Activated naive CD8-positive, alpha-beta T cell treated with anti-CD3 and anti-CD28 coated beads, Interleukin-2, amount 10 ng/mL, durations not matched to agents 7 days and 5 days (primary cell): ENCODE data around the gene TNIK. TPM values are rescaled to one million over a fixed set of nuclear protein-coding genes. Genes with fewer than 3 reads are reported as not detected.
A peak's percentile ranks its signal among the peaks of the same experiment; 100 is the strongest.
"Not testable (repeated sequence)": the region's sequence is repeated elsewhere in the genome, so short reads cannot be mapped to it uniquely, and the experiment has no call there.

Experiments
- ATAC-seq: fragments of 150-1000 bp; cut with Tn5 transposase; one replicate; pipeline ENCODE4 v1.10.0; 2021; ENCODE audit warnings: low read depth, moderate library complexity
- POLR2A ChIA-PET: fragments of 350-600 bp; sonication (Branson Sonifier 250); formaldehyde crosslinking; loops from one replicate; lab custom pipeline; 2021; ENCODE audit warnings: antibody characterized with exemption; lab: Charles Lee
- DNase-seq: peaks from one replicate; pipeline ENCODE4 v3.0.0; 2021
- H3K27ac Mint-ChIP-seq: one replicate; pipeline ENCODE4 v1.8.0; 2022; ENCODE audit warnings: mild to moderate bottlenecking, mixed read lengths
- H3K27me3 Mint-ChIP-seq: one replicate; pipeline ENCODE4 v1.8.0; 2022; ENCODE audit warnings: mild to moderate bottlenecking, moderate library complexity, mixed read lengths
- H3K36me3 Mint-ChIP-seq: one replicate; pipeline ENCODE4 v1.8.0; 2021; ENCODE audit warnings: mild to moderate bottlenecking, mixed read lengths
- H3K4me1 Mint-ChIP-seq: one replicate; pipeline ENCODE4 v1.8.0; 2021; ENCODE audit warnings: mixed read lengths
- H3K4me3 Mint-ChIP-seq: one replicate; pipeline ENCODE4 v1.8.0; 2022; ENCODE audit warnings: mild to moderate bottlenecking, moderate library complexity, mixed read lengths
- H3K9me3 Mint-ChIP-seq: one replicate; pipeline ENCODE4 v1.8.0; 2021; ENCODE audit warnings: mixed read lengths
- total RNA-seq, 2 experiments: library from RNA; stranded (reverse); gene quantifications; one replicate each; pipeline ENCODE4 v1.2.3, GENCODE V29; 2021

TNIK gene
- total RNA-seq, 2 experiments from 2014 or later, result 47.6 to 52.7 TPM

GRCh38 chr3:171435143-171435542 is 25.1 kb downstream of the TNIK start:
- Mint-ChIP-seq H3K27me3 (no peaks in the 10 kb centered on the region), H3K36me3 (peaks cover 6% of the 10 kb centered on the region), H3K4me1 (peaks cover 23% of the 10 kb centered on the region), H3K9me3 (no peaks in the 10 kb centered on the region), H3K4me3 (no peak overlapping the region), H3K27ac (no peak overlapping the region)
- DNase-seq, result no peak
- ATAC-seq, result no peak
- POLR2A ChIA-PET, result no interaction called here

GRCh38 chr3:171432548-171432947 is 27.7 kb downstream of the TNIK start:
- no peak overlapping the region for H3K27ac Mint-ChIP-seq
- peaks cover 1% of the 10 kb centered on the region for H3K36me3 Mint-ChIP-seq
- DNase-seq (no peak), ATAC-seq (no peak)
- no peak overlapping the region for H3K4me3 Mint-ChIP-seq
- no peaks in the 10 kb centered on the region for H3K27me3 Mint-ChIP-seq
- POLR2A ChIA-PET, result no interaction called here
- H3K4me1 Mint-ChIP-seq, result peaks cover 12% of the 10 kb centered on the region
- no peaks in the 10 kb centered on the region for H3K9me3 Mint-ChIP-seq

- no peak for DNase-seq
- peaks cover 3% of the 10 kb centered on the region for H3K36me3 Mint-ChIP-seq
- H3K27ac Mint-ChIP-seq, result no peak overlapping the region
- no peak for ATAC-seq
- H3K4me3 Mint-ChIP-seq, result no peak overlapping the region
- POLR2A ChIA-PET, result no interaction called here
- no peaks in the 10 kb centered on the region for H3K27me3 Mint-ChIP-seq
- H3K4me1 Mint-ChIP-seq, result peaks cover 8% of the 10 kb centered on the region
- H3K9me3 Mint-ChIP-seq, result peaks cover 2% of the 10 kb centered on the region
Measured at GRCh38 chr3:171431550-171431949, 28.7 kb downstream of the TNIK start.

- peaks cover 2% of the 10 kb centered on the region for H3K4me1 Mint-ChIP-seq
- H3K27ac Mint-ChIP-seq, result no peak overlapping the region
- no peaks in the 10 kb centered on the region for H3K27me3 Mint-ChIP-seq
- peaks cover 8% of the 10 kb centered on the region for H3K36me3 Mint-ChIP-seq
- no peak for DNase-seq
- no peak overlapping the region for H3K4me3 Mint-ChIP-seq
- POLR2A ChIA-PET, result no interaction called here
- H3K9me3 Mint-ChIP-seq, result peaks cover 2% of the 10 kb centered on the region
- no peak for ATAC-seq
Measured at GRCh38 chr3:171430530-171430929, 29.7 kb downstream of the TNIK start.

GRCh38 chr3:171429635-171430034 is 30.6 kb downstream of the TNIK start:
- H3K9me3 Mint-ChIP-seq, result peaks cover 2% of the 10 kb centered on the region

GRCh38 chr3:171428892-171429291 is 31.3 kb downstream of the TNIK start:
- peaks cover 14% of the 10 kb centered on the region for H3K36me3 Mint-ChIP-seq
- no peaks in the 10 kb centered on the region for H3K27me3 Mint-ChIP-seq
- no peak overlapping the region for H3K4me3 Mint-ChIP-seq
- POLR2A ChIA-PET, result no interaction called here
- DNase-seq (no peak), ATAC-seq (no peak)
- peaks cover 2% of the 10 kb centered on the region for H3K4me1 Mint-ChIP-seq
- H3K9me3 Mint-ChIP-seq, result peaks cover 4% of the 10 kb centered on the region
- no peak overlapping the region for H3K27ac Mint-ChIP-seq

More at GRCh38 chr3:171429635-171430034, 30.6 kb downstream of the TNIK start:
- Mint-ChIP-seq H3K27ac (no peak overlapping the region), H3K27me3 (no peaks in the 10 kb centered on the region), H3K36me3 (peaks cover 8% of the 10 kb centered on the region), H3K4me1 (peaks cover 2% of the 10 kb centered on the region), H3K4me3 (no peak overlapping the region)
- POLR2A ChIA-PET, result no interaction called here
- ATAC-seq (no peak), DNase-seq (no peak)

GRCh38 chr3:171428321-171428787 is 31.9 kb downstream of the TNIK start:
- Mint-ChIP-seq H3K4me1 (peaks cover 2% of the 10 kb centered on the region), H3K36me3 (peaks cover 16% of the 10 kb centered on the region), H3K27ac (no peak overlapping the region), H3K27me3 (no peaks in the 10 kb centered on the region), H3K4me3 (no peak overlapping the region), H3K9me3 (peaks cover 5% of the 10 kb centered on the region)
- POLR2A ChIA-PET, result interaction anchor here (0.6 kb wide), 1 partner anchor 59 kb away, joined by 3 read pairs; no protein-coding TSS in a partner anchor
- DNase-seq (no peak), ATAC-seq (peak; percentile 80)

- ATAC-seq, result no peak
- POLR2A ChIA-PET, result interaction anchor here (0.6 kb wide), 1 partner anchor 59 kb away, joined by 3 read pairs; no protein-coding TSS in a partner anchor
- Mint-ChIP-seq H3K4me3 (no peak overlapping the region), H3K36me3 (peaks cover 16% of the 10 kb centered on the region), H3K27me3 (no peaks in the 10 kb centered on the region), H3K9me3 (peaks cover 5% of the 10 kb centered on the region), H3K27ac (no peak overlapping the region), H3K4me1 (peaks cover 2% of the 10 kb centered on the region)
- no peak for DNase-seq
Measured at GRCh38 chr3:171427771-171428320, 32.4 kb downstream of the TNIK start.

- H3K36me3 Mint-ChIP-seq, result peaks cover 18% of the 10 kb centered on the region
- H3K4me3 Mint-ChIP-seq, POLR2A ChIA-PET, ATAC-seq, H3K9me3 Mint-ChIP-seq, H3K4me1 Mint-ChIP-seq, H3K27me3 Mint-ChIP-seq, H3K27ac Mint-ChIP-seq, DNase-seq: not testable (repeated sequence)
Measured at GRCh38 chr3:171424063-171424462, 36.1 kb downstream of the TNIK start.

- H3K4me3 Mint-ChIP-seq, ATAC-seq, H3K27me3 Mint-ChIP-seq, POLR2A ChIA-PET, H3K9me3 Mint-ChIP-seq, DNase-seq, H3K27ac Mint-ChIP-seq, H3K4me1 Mint-ChIP-seq: not testable (repeated sequence)
- peaks cover 18% of the 10 kb centered on the region for H3K36me3 Mint-ChIP-seq
Measured at GRCh38 chr3:171422855-171423254, 37.4 kb downstream of the TNIK start.

- no peak overlapping the region for H3K27ac Mint-ChIP-seq
- no peaks in the 10 kb centered on the region for H3K27me3 Mint-ChIP-seq
- H3K4me1 Mint-ChIP-seq, result peaks cover 1% of the 10 kb centered on the region
- DNase-seq (no peak), ATAC-seq (no peak)
- POLR2A ChIA-PET, result no interaction called here
- H3K9me3 Mint-ChIP-seq, result peaks cover 3% of the 10 kb centered on the region
- peaks cover 13% of the 10 kb centered on the region for H3K36me3 Mint-ChIP-seq
- H3K4me3 Mint-ChIP-seq, result no peak overlapping the region
Measured at GRCh38 chr3:171420667-171421066, 39.5 kb downstream of the TNIK start.

- Mint-ChIP-seq H3K9me3 (peaks cover 3% of the 10 kb centered on the region), H3K27ac (no peak overlapping the region), H3K27me3 (no peaks in the 10 kb centered on the region), H3K4me1 (peaks cover 2% of the 10 kb centered on the region), H3K36me3 (peaks cover 11% of the 10 kb centered on the region), H3K4me3 (no peak overlapping the region)
- DNase-seq (no peak), ATAC-seq (no peak)
- POLR2A ChIA-PET, result no interaction called here
Measured at GRCh38 chr3:171419457-171419856, 40.7 kb downstream of the TNIK start.

GRCh38 chr3:171417813-171418212 is 42.4 kb downstream of the TNIK start:
- ATAC-seq (no peak), DNase-seq (no peak)
- H3K27ac Mint-ChIP-seq, result no peak overlapping the region
- H3K27me3 Mint-ChIP-seq, result no peaks in the 10 kb centered on the region
- H3K36me3 Mint-ChIP-seq, result peaks cover 5% of the 10 kb centered on the region
- H3K4me3 Mint-ChIP-seq, result no peak overlapping the region
- POLR2A ChIA-PET, result no interaction called here
- H3K9me3 Mint-ChIP-seq, result no peaks in the 10 kb centered on the region
- H3K4me1 Mint-ChIP-seq, result peaks cover 4% of the 10 kb centered on the region

GRCh38 chr3:171417137-171417536 is 43.1 kb downstream of the TNIK start:
- Mint-ChIP-seq H3K27ac (no peak overlapping the region), H3K9me3 (no peaks in the 10 kb centered on the region), H3K4me1 (peaks cover 4% of the 10 kb centered on the region), H3K36me3 (peaks cover 5% of the 10 kb centered on the region), H3K27me3 (no peaks in the 10 kb centered on the region), H3K4me3 (no peak overlapping the region)
- no peak for DNase-seq
- ATAC-seq, result no peak
- POLR2A ChIA-PET, result no interaction called here
